ENCODE results near the gene SCP2. TPM values are rescaled to one million over a fixed set of nuclear protein-coding genes. Genes with fewer than 3 reads are reported as not detected.

The SCP2 gene
- total and polyA plus RNA-seq, 2 of the 4 experiments (the other 2 are of a cell fraction): 70.4 to 83.1 TPM

GRCh38 chr1:52937433-52938182 is 10.5 kb downstream of the SCP2 start:
- DNase-seq: no peak
- Histone ChIP-seq H3K27ac (ENCODE audit: insufficient read depth, low read length) (no peak overlapping the region), H3K18ac (ENCODE audit: low read depth, low read length) (no peak overlapping the region), H3K4me2 (ENCODE audit: low read depth, low read length) (no peak overlapping the region), H3K79me1 (ENCODE audit: low read depth in 1 of 2, low read length in 2 of 2) (peaks cover 11 to 16% of the 10 kb centered on the region in 2 experiments; a peak in 3 of 4 replicates), H3K27me3 (ENCODE audit: control insufficient read depth, insufficient read depth, low read length) (no peaks in the 10 kb centered on the region), H4K20me1 (ENCODE audit: insufficient read depth, low read length) (no peaks in the 10 kb centered on the region), H4K5ac (ENCODE audit: low read depth, low read length) (no peak overlapping the region), H3K56ac (ENCODE audit: extremely low read depth, insufficient read depth, low read length) (no peak overlapping the region), H2BK120ac (ENCODE audit: low read depth, low read length) (no peak overlapping the region), H4K91ac (ENCODE audit: insufficient read depth, low read depth, low read length) (no peak overlapping the region), H3K4ac (ENCODE audit: low read depth, low read length) (no peak overlapping the region), H2BK5ac (ENCODE audit: low read depth, low read length, poor library complexity, severe bottlenecking) (no peak overlapping the region), H3K23ac (ENCODE audit: low read depth, low read length) (no peak overlapping the region), H2BK20ac (ENCODE audit: low read depth, low read length) (no peak overlapping the region), H2AK9ac (replicated peaks; ENCODE audit: low read depth, low read length, poor library complexity) (no peak overlapping the region), H3K4me1 (ENCODE audit: control insufficient read depth, insufficient read depth, low read length) (peaks cover 2% of the 10 kb centered on the region; the same call in 1 of the 2 replicates), H4K8ac (ENCODE audit: low read depth in 2 of 2, low read length in 2 of 2) (no peak overlapping the region), H2AK5ac (ENCODE audit: low read depth, low read length) (no peak overlapping the region), H3K4me3 (ENCODE audit: insufficient read depth, low read depth, low read length) (no peak overlapping the region), H3K36me3 (ENCODE audit: control insufficient read depth, insufficient read depth, low read length) (no peaks in the 10 kb centered on the region), H3K9me1 (ENCODE audit: insufficient read depth, low read length) (no peaks in the 10 kb centered on the region), H3K14ac (replicated peaks; ENCODE audit: low read depth, low read length) (no peak overlapping the region), H2BK15ac (ENCODE audit: low read depth, low read length) (no peak overlapping the region), H2AFZ (replicated peaks; ENCODE audit: low read length, poor library complexity) (no peak overlapping the region), H3K9ac (ENCODE audit: low read depth, low read length) (no peak overlapping the region), H3K9me3 (ENCODE audit: control insufficient read depth, insufficient read depth, low read length) (no peaks in the 10 kb centered on the region)
- POLR2A ChIA-PET (ENCODE audit: unreplicated experiment): no interaction called here
- no TSS peak for BruUV-seq (replicated peaks)
- WGBS, 2 experiments (ENCODE audit: extremely low coverage in 2 of 2, insufficient read length in 1 of 2): 100% methylated on average over 1 of the region's 3 CpGs; no CpG with 5 or more reads in 1 of the 2 experiments
- in situ Hi-C loops (cut with MboI; ENCODE audit: low sequenced_read_pairs): no loop called here
- CTCF ChIA-PET: no interaction called here
- TF ChIP-seq MAFK (IDR thresholded peaks at IDR 0.05; ENCODE audit: low read depth, low read length) (no peak), SMC3 (IDR thresholded peaks at IDR 0.05; ENCODE audit: low read depth, low read length) (no peak)
- dilution Hi-C loops (cut with HindIII; ENCODE audit: low sequenced_read_pairs, unreplicated experiment): no loop called here
- ATAC-seq (ENCODE audit: low read depth): no peak
- intact Hi-C loops (cut with micrococcal nuclease): no loop called here
